ENCODE data around the gene GNRH2. TPM values are rescaled to one million over a fixed set of nuclear protein-coding genes. Genes with fewer than 3 reads are reported as not detected.
"Not testable (repeated sequence)": the region's sequence is repeated elsewhere in the genome, so short reads cannot be mapped to it uniquely, and the experiment has no call there.

Gene GNRH2
- total RNA-seq, 2 experiments from 2014 or later: 1.2 to 2.0 TPM

DNA sequence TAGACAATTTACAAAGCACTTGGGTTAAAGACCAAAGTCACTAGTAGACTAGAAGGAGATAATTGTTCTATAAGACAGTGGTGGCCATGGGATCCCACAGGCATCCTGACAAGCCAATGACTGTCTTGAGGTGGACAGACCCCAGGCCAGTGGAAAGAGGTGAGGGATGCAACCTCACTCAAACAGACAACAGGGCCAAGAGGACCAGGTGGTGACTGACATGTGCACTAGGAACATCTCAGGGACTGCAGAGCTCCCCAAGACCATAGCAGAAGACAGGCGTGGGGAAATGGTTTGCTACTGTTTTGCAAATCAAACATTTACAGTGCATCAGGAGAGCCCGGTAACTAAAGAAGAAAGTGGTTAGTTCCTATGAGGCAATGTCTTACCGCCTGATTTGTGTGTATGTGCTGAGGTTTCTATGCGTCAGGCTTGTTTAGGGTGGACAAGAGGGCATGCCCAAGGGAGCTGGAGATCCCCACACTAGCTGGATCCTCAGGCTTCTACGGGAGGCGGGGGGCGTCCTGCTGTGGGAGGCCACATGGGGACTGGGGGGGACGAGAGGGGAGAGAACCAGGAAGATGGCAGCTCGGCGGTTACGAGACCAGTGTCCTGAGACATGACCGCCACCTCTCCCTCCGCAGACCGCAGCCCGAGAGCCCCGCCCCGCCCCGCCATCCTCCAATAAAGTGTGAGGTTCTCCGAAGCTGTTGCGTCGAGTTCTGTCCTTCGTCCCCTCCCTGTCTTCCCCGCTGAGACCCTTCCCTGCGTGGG, 1.8 kb downstream of the GNRH2 start:
- ChIA-PET POLR2A (no interaction called here), CTCF (interaction anchor here (0.7 to 0.8 kb wide), 2 partner anchors 8 to 357 kb away, joined by 5 read pairs; no protein-coding TSS in a partner anchor)
- Mint-ChIP-seq H3K4me3 (peak overlapping the region; percentile 89), H3K36me3 (ENCODE audit: low read depth) (peaks cover 27% of the 10 kb centered on the region), H3K9me3 (no peaks in the 10 kb centered on the region), H3K27me3 (no peaks in the 10 kb centered on the region), H3K27ac (peak overlapping the region; percentile 85), H3K4me1 (peaks cover 40% of the 10 kb centered on the region)
- peak; percentile 54 for DNase-seq

DNA sequence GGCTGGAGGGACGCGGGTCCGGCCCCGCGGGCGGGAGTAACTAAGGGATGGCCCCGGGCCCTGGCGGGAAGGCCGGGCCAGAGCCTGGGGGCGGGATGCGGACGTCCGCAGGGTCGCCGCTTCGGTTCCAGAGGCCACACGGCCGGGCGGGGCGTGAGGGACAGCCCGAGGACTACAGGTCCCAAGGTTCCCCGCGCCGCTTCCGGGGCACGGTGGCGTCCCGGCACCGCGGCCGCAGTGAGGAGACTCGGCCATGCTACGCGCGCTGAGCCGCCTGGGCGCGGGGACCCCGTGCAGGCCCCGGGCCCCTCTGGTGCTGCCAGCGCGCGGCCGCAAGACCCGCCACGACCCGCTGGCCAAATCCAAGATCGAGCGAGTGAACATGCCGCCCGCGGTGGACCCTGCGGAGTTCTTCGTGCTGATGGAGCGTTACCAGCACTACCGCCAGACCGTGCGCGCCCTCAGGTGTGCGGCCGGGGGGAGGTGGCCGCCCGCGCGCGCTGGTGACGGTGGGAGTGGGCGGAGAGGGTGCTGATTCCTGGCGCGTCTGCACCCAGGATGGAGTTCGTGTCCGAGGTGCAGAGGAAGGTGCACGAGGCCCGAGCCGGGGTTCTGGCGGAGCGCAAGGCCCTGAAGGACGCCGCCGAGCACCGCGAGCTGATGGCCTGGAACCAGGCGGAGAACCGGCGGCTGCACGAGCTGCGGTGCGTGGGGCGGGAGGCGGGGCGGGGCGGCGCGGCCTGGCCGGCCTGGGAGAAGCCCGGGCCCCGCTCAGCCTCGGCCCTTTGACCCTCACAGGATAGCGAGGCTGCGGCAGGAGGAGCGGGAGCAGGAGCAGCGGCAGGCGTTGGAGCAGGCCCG, 2.6 kb downstream of the GNRH2 start, which contains the start of gene MRPS26:
Gene MRPS26 (plus strand): TSS at position 237 of the 861 bp plus-strand sequence. CDS start 17 bp downstream, at position 254.
- H3K27me3 Mint-ChIP-seq: no peaks in the 10 kb centered on the region
- peaks cover 23% of the 10 kb centered on the region for H3K36me3 Mint-ChIP-seq (ENCODE audit: low read depth)
- peaks cover 37% of the 10 kb centered on the region for H3K4me1 Mint-ChIP-seq
- H3K9me3 Mint-ChIP-seq: no peaks in the 10 kb centered on the region
- POLR2A ChIA-PET: no interaction called here
- H3K4me3 Mint-ChIP-seq: peak within 1 kb of the TSS; percentile 89
- peak within 1 kb of the TSS; percentile 85 for H3K27ac Mint-ChIP-seq
- peak; percentile 84 for DNase-seq
- CTCF ChIA-PET: interaction anchor here (0.7 to 0.8 kb wide), 2 partner anchors 8 to 358 kb away, joined by 5 read pairs; no protein-coding TSS in a partner anchor

DNA sequence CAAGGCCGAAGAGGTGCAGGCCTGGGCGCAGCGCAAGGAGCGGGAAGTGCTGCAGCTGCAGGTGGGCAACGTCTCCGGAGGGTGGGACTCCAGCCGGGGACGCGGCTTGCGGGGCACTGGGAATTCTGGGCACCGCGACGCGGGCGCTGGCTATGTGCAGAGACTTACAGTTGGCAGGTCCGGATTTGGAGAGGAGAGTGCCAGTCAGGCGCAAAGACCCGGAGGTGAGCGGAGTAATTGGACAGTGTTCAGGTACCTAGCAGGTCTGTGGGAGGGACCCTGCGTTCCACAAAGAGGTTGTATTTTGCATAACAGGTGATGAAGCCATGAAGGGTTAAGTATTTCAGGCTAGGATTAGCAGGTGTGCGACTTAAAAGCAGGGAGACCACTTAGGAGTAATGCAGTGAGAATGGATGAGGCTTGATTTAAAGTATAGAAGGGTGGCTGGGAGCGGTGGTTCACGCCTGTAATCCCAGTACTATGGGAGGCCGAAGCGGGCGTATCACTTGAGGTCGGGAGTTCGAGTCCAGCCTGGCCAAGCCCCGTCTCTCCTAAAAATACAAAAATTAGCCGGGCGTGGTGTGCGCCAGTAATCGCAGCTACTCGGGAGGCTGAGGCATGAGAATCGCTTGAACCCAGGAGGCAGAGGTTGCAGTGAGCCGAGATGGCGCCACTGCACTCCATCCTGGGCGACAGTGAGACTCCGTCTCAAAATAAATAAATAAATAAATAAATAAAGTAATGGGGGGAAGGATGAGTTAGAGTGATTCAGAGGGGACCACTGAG, 3.4 kb downstream of the GNRH2 start:
- H3K27ac Mint-ChIP-seq: peak overlapping the region; percentile 76
- H3K9me3 Mint-ChIP-seq: no peaks in the 10 kb centered on the region
- ChIA-PET POLR2A (no interaction called here), CTCF (no interaction called here)
- peak overlapping the region; percentile 89 for H3K4me3 Mint-ChIP-seq
- no peaks in the 10 kb centered on the region for H3K27me3 Mint-ChIP-seq
- peaks cover 17% of the 10 kb centered on the region for H3K36me3 Mint-ChIP-seq (ENCODE audit: low read depth)
- peak; percentile 21 for DNase-seq
- peaks cover 40% of the 10 kb centered on the region for H3K4me1 Mint-ChIP-seq

DNA sequence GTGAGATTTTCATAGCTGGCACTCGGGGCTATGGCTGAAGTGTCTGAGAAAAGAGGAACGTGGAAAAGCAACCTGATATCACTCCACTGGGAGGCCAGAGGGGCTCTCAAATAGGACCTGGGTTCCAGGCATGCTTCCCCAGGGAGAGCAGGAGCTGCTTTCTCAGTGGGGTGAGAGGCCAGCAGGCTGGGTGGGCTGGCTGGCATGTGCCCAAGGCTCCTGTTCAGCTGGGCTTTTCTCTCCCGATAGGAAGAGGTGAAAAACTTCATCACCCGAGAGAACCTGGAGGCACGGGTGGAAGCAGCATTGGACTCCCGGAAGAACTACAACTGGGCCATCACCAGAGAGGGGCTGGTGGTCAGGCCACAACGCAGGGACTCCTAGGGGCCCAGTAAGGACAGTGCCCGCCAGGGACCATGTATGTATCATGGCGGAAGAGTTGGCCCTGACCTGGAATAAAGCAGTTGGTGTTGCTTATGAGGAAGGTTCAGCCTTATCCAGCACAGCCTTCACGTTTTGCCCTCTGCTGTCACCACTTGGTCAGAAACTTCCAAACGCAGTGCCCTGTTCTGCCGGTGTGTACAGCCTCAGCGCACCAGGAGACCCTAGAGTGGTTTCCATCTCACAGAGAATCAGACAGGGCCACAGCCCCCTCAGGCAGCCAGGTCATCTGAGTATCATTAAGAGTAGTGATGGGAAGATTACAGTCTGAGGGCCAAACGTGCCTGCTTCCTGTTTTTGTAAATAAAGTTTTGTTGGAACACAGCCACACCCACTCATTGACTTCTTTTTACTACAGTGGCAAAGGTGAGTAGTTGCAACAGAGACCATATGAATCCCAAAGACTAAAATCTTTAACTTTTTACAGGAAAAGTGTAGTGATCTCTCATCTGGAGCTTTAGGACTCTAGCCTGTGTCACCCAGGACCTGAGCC, 4.3 kb downstream of the GNRH2 start:
- CTCF ChIA-PET: no interaction called here
- Mint-ChIP-seq H3K27me3 (no peaks in the 10 kb centered on the region), H3K36me3 (ENCODE audit: low read depth) (peaks cover 16% of the 10 kb centered on the region), H3K4me1 (peaks cover 40% of the 10 kb centered on the region), H3K27ac (peak overlapping the region; percentile 69), H3K4me3 (peak overlapping the region; percentile 89), H3K9me3 (no peaks in the 10 kb centered on the region)
- POLR2A ChIA-PET: interaction anchor here (0.6 kb wide), 1 partner anchor 38 kb away, joined by 3 read pairs; no protein-coding TSS in a partner anchor
- no peak for DNase-seq

DNA sequence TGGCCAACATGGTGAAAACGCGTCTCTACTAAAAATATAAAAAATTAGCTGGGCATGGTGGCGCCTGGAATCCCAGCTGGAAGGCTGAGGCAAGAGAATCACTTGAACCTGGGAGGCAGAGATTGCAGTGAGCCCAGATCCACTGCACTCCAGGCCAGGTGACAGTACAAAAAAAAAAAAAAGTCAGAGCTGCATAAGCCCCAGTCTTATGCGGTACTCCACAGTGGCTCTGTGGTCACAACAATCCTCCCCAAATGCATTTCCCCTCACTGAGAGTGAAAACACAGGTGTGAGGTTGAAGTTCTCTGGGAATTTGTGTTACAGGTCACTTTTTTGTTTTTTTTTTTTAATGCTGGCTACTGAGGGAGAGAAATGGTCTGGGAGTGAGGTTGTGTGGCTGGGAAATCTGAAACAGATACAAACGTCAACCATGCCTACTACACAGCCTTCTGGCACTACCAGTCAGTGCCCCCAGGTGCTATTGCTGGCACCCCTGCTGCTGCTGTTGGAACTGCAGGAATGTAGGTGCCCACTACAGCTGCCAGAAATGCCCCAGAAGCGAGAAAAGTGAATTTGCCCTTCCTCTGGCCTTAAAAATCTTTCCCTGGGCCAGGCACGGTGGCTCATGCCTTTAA, 8.1 kb downstream of the GNRH2 start:
- Mint-ChIP-seq H3K9me3 (no peaks in the 10 kb centered on the region), H3K27ac (no peak overlapping the region), H3K27me3 (no peaks in the 10 kb centered on the region), H3K4me1 (peaks cover 35% of the 10 kb centered on the region), H3K36me3 (ENCODE audit: low read depth) (peaks cover 16% of the 10 kb centered on the region), H3K4me3 (no peak overlapping the region)
- CTCF ChIA-PET: interaction anchor here (1.0 to 1.2 kb wide), 2 partner anchors 13 to 15 kb away, joined by 3 to 4 read pairs; no protein-coding TSS in a partner anchor
- POLR2A ChIA-PET: no interaction called here
- DNase-seq: no peak

DNA sequence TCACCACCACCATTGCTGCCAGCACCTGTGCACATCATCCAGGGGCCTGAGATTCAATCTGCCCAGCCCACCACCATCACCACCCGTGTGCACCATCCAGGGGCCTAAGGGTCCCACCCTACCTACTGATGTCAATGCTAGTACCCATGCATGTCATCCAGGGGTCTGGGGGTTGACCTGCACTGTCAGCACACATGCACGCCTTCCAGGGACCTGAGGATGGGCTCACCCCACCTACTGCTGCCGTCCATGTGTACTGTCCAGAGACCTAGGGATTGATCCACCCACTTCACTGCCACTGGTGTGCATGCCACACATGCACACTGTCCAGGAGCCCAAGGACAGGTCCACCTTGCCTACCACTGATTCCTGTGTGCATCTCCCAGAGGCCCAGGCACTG, 16.1 kb downstream of the GNRH2 start:
- no peak overlapping the region for H3K27ac Mint-ChIP-seq
- ChIA-PET CTCF (no interaction called here), POLR2A (no interaction called here)
- H3K36me3 Mint-ChIP-seq (ENCODE audit: low read depth): no peaks in the 10 kb centered on the region
- no peak for DNase-seq
- H3K4me3 Mint-ChIP-seq: no peak overlapping the region
- H3K4me1 Mint-ChIP-seq: peaks cover 1% of the 10 kb centered on the region
- no peaks in the 10 kb centered on the region for H3K9me3 Mint-ChIP-seq
- no peaks in the 10 kb centered on the region for H3K27me3 Mint-ChIP-seq

DNA sequence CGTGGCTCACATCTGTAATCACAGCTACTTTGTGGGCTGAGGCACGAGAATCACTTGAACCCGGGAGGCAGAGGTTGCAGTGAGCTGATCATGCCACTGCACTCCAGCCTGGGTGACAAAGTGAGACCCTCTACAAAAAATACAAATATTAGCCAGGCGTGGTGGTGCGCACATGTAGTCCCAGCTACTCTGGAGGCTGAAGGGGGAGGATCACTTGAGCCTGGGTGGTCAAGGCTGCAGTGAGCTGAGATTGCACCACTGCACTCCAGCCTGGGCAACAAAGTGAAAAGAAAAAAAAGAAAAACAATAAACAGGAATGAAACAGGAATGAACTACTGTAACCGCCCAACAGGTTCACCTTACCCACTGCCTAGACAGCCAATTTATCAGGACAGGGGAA, 20.7 kb downstream of the GNRH2 start:
- H3K27ac Mint-ChIP-seq, POLR2A ChIA-PET: not testable (repeated sequence)
- CTCF ChIA-PET: interaction anchor here (1.2 kb wide), 2 partner anchors 8 to 13 kb away, joined by 3 to 4 read pairs; no protein-coding TSS in a partner anchor

DNA sequence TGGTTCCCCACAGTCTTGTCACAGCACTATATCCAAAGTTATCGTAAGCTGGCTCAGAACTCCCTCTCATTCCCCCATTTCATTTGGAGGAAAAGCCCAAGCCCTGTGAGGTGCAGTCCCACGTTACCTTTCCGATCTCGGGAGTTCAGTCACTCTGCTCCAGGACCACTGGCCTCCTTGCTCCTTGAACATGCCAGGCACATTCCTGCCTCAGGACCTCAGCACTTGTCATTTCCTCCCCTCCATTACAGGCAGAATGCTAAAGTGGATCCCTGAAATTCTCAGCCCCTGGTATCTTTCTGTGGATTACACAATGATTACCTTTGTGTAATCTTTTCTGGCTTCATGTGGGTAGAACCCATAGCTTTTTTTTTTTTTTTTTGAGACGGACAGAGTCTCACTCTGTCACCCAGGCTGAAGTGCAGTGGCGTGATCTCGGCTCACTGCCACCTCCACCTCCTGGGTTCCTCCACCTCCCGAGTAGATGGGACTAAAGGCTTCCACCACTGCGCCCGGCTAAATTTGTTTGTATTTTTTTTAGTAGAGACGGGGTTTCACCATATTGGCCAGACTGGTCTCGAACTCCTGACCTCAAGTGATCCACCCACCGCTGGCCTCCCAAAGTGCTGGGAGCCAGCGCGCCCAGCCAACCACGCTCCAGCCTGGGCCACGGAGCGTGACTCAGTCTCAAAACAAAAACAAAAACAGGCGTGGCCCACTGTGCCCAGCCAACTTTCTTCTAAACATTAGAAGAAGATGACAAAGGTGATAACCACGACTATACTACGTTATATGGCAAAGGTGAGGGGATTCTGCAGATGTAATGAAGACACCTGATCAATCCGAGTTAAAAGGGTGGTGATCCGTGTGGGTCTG, 24.0 kb downstream of the GNRH2 start:
- ChIA-PET CTCF (interaction anchor here (0.7 to 1.5 kb wide), 2 partner anchors 21 to 220 kb away, joined by 3 to 4 read pairs; no protein-coding TSS in a partner anchor), POLR2A (no interaction called here)
- DNase-seq: no peak
- Mint-ChIP-seq H3K27ac (no peak overlapping the region), H3K36me3 (ENCODE audit: low read depth) (no peaks in the 10 kb centered on the region), H3K4me1 (peaks cover 17% of the 10 kb centered on the region), H3K27me3 (peaks cover 4% of the 10 kb centered on the region), H3K9me3 (no peaks in the 10 kb centered on the region), H3K4me3 (no peak overlapping the region)

More for the DNA sequence above, 20.7 kb downstream of the GNRH2 start:
- H3K9me3 Mint-ChIP-seq; H3K27me3 Mint-ChIP-seq; DNase-seq; H3K36me3 Mint-ChIP-seq (ENCODE audit: low read depth); H3K4me3 Mint-ChIP-seq; H3K4me1 Mint-ChIP-seq: not testable (repeated sequence)

DNA sequence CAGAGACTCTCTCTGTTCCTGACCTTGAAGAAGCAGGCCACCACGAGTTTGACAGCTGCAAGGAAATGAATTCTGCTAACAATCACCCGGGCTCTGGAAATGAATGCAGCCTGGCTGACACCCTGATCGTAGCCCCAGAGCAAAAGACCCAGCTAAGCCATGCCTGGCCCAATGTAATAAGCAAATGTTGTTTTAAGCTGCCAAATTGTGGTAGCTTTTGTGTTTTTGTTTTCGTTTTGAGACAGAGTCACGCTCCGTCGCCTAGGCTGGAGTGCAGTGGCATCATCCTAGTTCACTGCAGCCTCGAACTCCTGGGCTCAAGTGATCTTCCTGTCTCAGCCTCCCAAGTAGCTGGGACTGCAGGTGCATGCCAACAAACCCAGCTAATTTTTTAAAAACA, 24.7 kb downstream of the GNRH2 start:
- Mint-ChIP-seq H3K4me1 (peaks cover 22% of the 10 kb centered on the region), H3K27me3 (peaks cover 4% of the 10 kb centered on the region), H3K9me3 (no peaks in the 10 kb centered on the region), H3K36me3 (ENCODE audit: low read depth) (no peaks in the 10 kb centered on the region), H3K27ac (no peak overlapping the region), H3K4me3 (no peak overlapping the region)
- ChIA-PET CTCF (interaction anchor here (1.5 to 1.6 kb wide), 2 partner anchors 15 to 20 kb away, joined by 3 to 9 read pairs; no protein-coding TSS in a partner anchor), POLR2A (no interaction called here)
- no peak for DNase-seq

DNA sequence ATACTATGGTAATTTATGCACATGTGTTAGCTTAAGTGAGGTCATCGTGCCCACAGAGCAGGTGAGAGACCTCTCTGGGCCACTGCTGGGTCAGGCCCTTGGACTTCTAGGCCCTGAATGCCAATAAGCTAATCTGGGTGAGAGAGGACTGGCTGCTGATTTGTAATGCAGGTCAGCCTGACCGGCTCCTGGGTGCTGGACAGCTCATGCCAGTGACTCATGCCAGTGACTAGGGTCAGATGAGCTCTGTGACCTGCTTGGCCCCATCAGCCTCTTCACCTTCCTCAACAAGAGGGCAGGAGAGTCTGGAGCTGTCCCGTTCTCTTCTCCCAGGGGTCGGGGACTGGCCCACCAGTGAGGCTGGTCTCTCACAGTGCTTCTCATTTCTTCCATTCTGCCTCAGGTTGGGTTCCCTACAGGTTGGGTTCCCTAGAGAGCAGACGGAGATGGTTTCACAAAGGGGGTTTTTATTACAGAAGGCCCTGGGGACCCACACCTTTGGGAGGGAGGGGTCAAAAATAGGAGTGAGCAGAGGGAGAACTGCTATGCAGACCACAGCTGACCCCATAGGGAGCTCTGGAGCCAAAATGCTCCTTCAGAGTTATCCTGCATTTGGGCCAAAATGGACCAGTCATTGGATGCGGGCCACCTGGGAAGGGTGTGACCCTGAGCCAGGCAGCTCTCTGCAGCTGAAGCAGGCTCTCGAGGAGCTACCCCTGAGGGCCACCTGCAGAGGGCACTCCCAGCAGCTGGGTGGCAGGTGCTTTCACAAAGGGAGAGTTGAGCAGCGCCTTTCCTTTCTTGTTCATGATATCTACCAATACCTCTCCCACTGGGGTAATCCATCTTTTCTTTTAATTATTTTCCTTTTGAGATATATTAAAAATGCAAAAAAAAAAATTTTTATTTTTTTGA, 25.8 kb downstream of the GNRH2 start:
- Mint-ChIP-seq H3K27ac (no peak overlapping the region), H3K9me3 (no peaks in the 10 kb centered on the region), H3K4me1 (peaks cover 27% of the 10 kb centered on the region), H3K4me3 (no peak overlapping the region), H3K36me3 (ENCODE audit: low read depth) (no peaks in the 10 kb centered on the region), H3K27me3 (peaks cover 4% of the 10 kb centered on the region)
- CTCF ChIA-PET: interaction anchor here (1.2 to 1.6 kb wide), 3 partner anchors 16 to 21 kb away, joined by 3 to 9 read pairs (median 3); no protein-coding TSS in a partner anchor
- POLR2A ChIA-PET: interaction anchor here (0.6 kb wide), 1 partner anchor 132 kb away, joined by 3 read pairs; no protein-coding TSS in a partner anchor
- peak; percentile 41 for DNase-seq

All from activated CD4-positive, alpha-beta T cell treated with anti-CD3 and anti-CD28 coated beads, Interleukin-2, amount 10 ng/mL, durations not matched to agents 7 days and 5 days (primary cell).